ENCODE data around the gene WIF1. TPM values are rescaled to one million over a fixed set of nuclear protein-coding genes. Genes with fewer than 3 reads are reported as not detected.

Gene WIF1
- polyA plus RNA-seq, 1 donor (not counting 4 experiments of a cell fraction or from before 2014, with no cell fraction given) = not detected

GRCh38 chr12:65098364-65098763, 22.7 kb downstream of the WIF1 start:
- Histone ChIP-seq H3K27ac (ENCODE audit: control insufficient read depth, insufficient read depth, low read length) (no peak overlapping the region), H3K79me2 (ENCODE audit: control insufficient read depth, insufficient read depth, low read length) (no peaks in the 10 kb centered on the region), H2AFZ (ENCODE audit: control insufficient read depth, low read length) (no peak overlapping the region), H3K27me3 (ENCODE audit: control insufficient read depth, extremely low read depth, insufficient read depth, low read length) (peaks cover 23% of the 10 kb centered on the region), H3K36me3 (ENCODE audit: control insufficient read depth in 2 of 2, extremely low read depth in 1 of 2, insufficient read depth in 2 of 2, low read length in 2 of 2) (no peaks in the 10 kb centered on the region), H3K4me2 (ENCODE audit: control insufficient read depth, extremely low read depth, insufficient read depth, low read depth, low read length) (no peak overlapping the region), H3K4me1 (ENCODE audit: control insufficient read depth, extremely low read depth, insufficient read depth, low read length) (no peaks in the 10 kb centered on the region), H4K20me1 (ENCODE audit: control insufficient read depth, extremely low read depth, insufficient read depth, low read length) (no peaks in the 10 kb centered on the region), H3K9me3 (ENCODE audit: control insufficient read depth, low read depth, low read length) (no peaks in the 10 kb centered on the region), H3K9ac (ENCODE audit: control insufficient read depth, extremely low read depth, insufficient read depth, low read length) (no peak overlapping the region), H3K4me3 (ENCODE audit: control insufficient read depth in 2 of 3, extremely low read depth in 1 of 3, insufficient read depth in 2 of 3, low read depth in 1 of 3, low read length in 3 of 3) (no peak overlapping the region), H3K9me1 (ENCODE audit: control insufficient read depth, extremely low read depth, insufficient read depth, low read length) (no peaks in the 10 kb centered on the region)
- no peak for FAIRE-seq
- DNase-seq (ENCODE audit: low read depth, low spot score) = no peak
- TF ChIP-seq CTCF (optimal IDR thresholded peaks at IDR 0.05 in 1 of 3, IDR thresholded peaks at IDR 0.05 in 1 of 3, conservative IDR thresholded peaks at IDR 0.05 in 1 of 3; ENCODE audit: extremely low read depth in 1 of 3, insufficient read depth in 2 of 3, low read length in 3 of 3) (no peak), EZH2 (IDR thresholded peaks at IDR 0.05; ENCODE audit: low read length) (no peak)
- dilution Hi-C loops (cut with MboI; ENCODE audit: extremely low pct_ligation_motif_present, low sequenced_read_pairs) = no loop called here

- TF ChIP-seq CTCF (optimal IDR thresholded peaks at IDR 0.05 in 1 of 3, IDR thresholded peaks at IDR 0.05 in 1 of 3, conservative IDR thresholded peaks at IDR 0.05 in 1 of 3; ENCODE audit: extremely low read depth in 1 of 3, insufficient read depth in 2 of 3, low read length in 3 of 3) (no peak), EZH2 (IDR thresholded peaks at IDR 0.05; ENCODE audit: low read length) (no peak)
- no peak overlapping the region for H3K27ac ChIP-seq (ENCODE audit: control insufficient read depth, insufficient read depth, low read length)
- H3K27me3 ChIP-seq (ENCODE audit: control insufficient read depth, extremely low read depth, insufficient read depth, low read length) = peaks cover 36% of the 10 kb centered on the region
- H3K4me3 ChIP-seq (ENCODE audit: control insufficient read depth in 2 of 3, extremely low read depth in 1 of 3, insufficient read depth in 2 of 3, low read depth in 1 of 3, low read length in 3 of 3) = no peak overlapping the region
- H3K4me2 ChIP-seq (ENCODE audit: control insufficient read depth, extremely low read depth, insufficient read depth, low read depth, low read length) = no peak overlapping the region
- no peaks in the 10 kb centered on the region for H3K4me1 ChIP-seq (ENCODE audit: control insufficient read depth, extremely low read depth, insufficient read depth, low read length)
- no peaks in the 10 kb centered on the region for H3K79me2 ChIP-seq (ENCODE audit: control insufficient read depth, insufficient read depth, low read length)
- H4K20me1 ChIP-seq (ENCODE audit: control insufficient read depth, extremely low read depth, insufficient read depth, low read length) = no peaks in the 10 kb centered on the region
- H3K9me3 ChIP-seq (ENCODE audit: control insufficient read depth, low read depth, low read length) = no peaks in the 10 kb centered on the region
- dilution Hi-C loops (cut with MboI; ENCODE audit: extremely low pct_ligation_motif_present, low sequenced_read_pairs) = no loop called here
- H3K9me1 ChIP-seq (ENCODE audit: control insufficient read depth, extremely low read depth, insufficient read depth, low read length) = no peaks in the 10 kb centered on the region
- H3K9ac ChIP-seq (ENCODE audit: control insufficient read depth, extremely low read depth, insufficient read depth, low read length) = no peak overlapping the region
- no peak overlapping the region for H2AFZ ChIP-seq (ENCODE audit: control insufficient read depth, low read length)
- no peaks in the 10 kb centered on the region for H3K36me3 ChIP-seq (ENCODE audit: control insufficient read depth in 2 of 2, extremely low read depth in 1 of 2, insufficient read depth in 2 of 2, low read length in 2 of 2)
- DNase-seq (ENCODE audit: low read depth, low spot score) = no peak
- FAIRE-seq = no peak
Observed at GRCh38 chr12:65094722-65095121, 26.4 kb downstream of the WIF1 start.

All from keratinocyte (primary cell).